ENCODE data around the gene KDM4C.

KDM4C gene

GRCh38 chr9:6900440-6900883 lies 142.7 kb downstream of the KDM4C start:
- DNase-seq (ENCODE audit: low read depth in 2 of 2, low spot score in 1 of 2) = no peak

DNA sequence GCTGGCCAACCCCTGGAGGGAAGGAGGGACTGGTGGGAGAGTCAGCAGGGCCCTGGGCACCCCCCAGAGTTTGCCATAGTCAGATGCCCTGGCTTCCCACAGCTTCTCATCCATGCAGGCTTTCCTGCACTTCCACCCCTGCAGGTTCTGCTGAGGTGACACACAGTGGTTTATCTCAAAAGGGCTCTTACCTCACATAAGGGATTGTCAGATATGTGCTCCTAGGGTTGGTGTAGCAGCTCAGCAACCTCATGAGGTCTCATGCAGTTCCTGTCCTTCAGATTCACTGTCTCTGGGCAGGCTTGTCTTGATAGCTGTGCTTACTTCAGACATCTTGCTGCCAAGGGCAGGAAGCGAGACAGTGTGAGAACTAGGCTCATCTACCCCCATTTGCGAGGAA lies 143.4 kb downstream of the KDM4C start:
- DNase-seq (ENCODE audit: low read depth in 2 of 2, low spot score in 1 of 2) = no peak

GRCh38 chr9:6902423-6902822 lies 144.7 kb downstream of the KDM4C start:
- DNase-seq (ENCODE audit: low read depth in 2 of 2, low spot score in 1 of 2) = no peak

- DNase-seq (ENCODE audit: low read depth in 2 of 2, low spot score in 1 of 2) = no peak
These were observed 146.6 kb downstream of the KDM4C start for GRCh38 chr9:6904371-6904770.

- no peak for DNase-seq (ENCODE audit: low read depth in 2 of 2, low spot score in 1 of 2)
These were observed 148.1 kb downstream of the KDM4C start for GRCh38 chr9:6905850-6906375.

DNA sequence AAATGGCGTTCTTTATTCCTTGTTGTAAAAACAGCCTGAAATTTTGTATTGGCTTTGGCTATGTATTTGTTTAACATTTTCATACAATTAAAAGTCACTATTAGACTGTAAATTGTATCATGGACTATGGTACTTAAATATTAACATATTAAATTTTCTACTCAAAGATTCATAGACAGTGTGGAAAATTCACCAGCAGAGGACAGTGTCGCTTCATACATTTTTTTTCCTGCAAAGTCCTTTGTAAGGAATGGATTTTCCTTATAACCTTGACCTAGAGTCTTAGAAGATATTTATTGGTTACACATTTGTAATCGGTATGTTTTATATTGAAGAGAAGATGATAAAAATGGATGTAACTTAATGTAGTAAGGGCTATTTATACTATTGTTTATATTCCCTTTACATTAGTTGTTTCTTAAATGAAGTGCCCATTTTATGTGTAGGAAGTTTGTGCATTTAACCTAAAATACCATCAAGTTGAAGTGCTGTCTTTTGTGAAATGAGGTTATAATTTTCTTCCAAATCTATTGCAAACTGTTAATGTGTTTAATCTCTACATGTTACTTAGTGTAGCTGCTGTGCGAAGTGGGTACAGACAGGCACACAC lies 150.1 kb downstream of the KDM4C start:
- no peak for DNase-seq (ENCODE audit: low read depth in 2 of 2, low spot score in 1 of 2)

DNA sequence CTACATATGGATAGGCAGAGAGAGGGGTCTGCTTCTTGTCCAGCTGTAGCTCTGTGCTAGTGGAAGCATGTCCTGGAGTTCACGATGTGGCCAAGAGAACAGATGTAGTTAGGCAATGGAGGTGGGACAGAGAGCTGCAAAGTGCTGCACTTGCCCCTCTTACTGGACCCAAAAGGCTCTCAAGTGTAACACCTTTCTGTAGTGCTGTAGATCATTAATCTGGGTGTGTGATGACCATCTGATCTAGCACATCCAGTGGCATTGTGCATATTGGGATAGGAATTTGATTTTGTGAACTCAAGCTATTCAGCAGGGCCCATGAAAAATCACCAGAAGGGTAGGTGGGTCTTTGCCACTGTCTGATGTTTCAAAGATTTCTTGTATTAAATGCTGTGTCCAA lies 151.4 kb downstream of the KDM4C start:
- DNase-seq (ENCODE audit: low read depth in 2 of 2, low spot score in 1 of 2) = no peak

GRCh38 chr9:6910032-6910431 lies 152.3 kb downstream of the KDM4C start:
- DNase-seq (ENCODE audit: low read depth in 2 of 2, low spot score in 1 of 2) = no peak

DNA sequence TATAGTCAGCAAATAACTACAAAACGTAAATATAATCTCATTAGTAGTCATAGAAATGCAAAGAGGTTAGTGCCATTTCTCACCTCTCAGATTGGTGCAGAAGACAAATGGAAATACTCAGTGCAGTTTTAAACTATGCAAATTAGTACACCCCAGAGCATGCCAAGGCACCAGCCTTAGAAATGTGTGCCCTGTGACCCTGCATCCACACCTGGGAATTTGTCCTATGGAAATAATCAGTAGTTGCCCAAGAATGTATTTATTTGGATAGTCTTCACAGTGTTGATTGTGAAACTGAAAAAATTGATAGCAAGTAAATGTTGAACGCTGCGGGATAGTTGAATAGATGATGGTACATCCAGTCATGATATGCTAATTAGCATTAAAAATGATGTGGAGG lies 152.7 kb downstream of the KDM4C start:
- no peak for DNase-seq (ENCODE audit: low read depth in 2 of 2, low spot score in 1 of 2)

DNA sequence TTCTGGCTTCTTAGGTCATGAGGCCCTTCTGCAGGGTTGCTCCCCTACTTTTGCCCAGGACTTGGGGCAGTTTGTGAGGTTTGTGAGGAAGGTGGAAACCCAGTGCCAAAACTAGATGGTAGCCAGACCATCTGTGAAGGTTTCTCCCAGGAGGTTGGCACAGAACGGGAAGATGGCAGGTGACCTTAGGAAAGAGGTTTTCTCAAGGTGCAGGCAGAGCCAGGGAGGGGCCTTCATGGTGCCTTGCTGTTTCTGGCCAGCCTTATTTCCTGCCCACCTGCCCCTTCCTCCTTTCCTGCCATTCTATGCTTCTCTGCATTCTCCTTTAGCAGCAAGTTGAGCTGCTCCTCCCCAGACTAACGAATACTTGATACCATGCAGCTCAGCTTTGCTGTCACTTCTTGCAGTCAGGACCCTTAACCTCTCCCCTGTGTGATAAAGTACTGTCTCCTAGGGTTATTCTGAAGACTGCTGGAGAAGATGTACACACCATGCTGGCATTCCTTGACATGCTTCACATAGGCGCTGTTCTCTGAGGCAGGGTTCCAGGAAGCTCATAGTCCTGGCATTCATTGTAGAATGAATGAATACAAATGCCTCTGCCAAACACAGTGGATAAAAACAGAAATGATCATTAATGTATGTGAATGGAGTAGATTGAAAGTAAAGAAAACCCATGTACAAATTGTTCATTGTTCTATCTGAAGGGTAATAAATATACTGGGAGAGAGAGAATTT lies 154.3 kb downstream of the KDM4C start:
- no peak for DNase-seq (ENCODE audit: low read depth in 2 of 2, low spot score in 1 of 2)

GRCh38 chr9:6915635-6916034 lies 157.9 kb downstream of the KDM4C start:
- no peak for DNase-seq (ENCODE audit: low read depth in 2 of 2, low spot score in 1 of 2)

- DNase-seq (ENCODE audit: low read depth in 2 of 2, low spot score in 1 of 2) = no peak
These were observed 159.4 kb downstream of the KDM4C start for GRCh38 chr9:6917162-6917561.

- DNase-seq (ENCODE audit: low read depth in 2 of 2, low spot score in 1 of 2) = no peak
These were observed 162.3 kb downstream of the KDM4C start for GRCh38 chr9:6920041-6920440.

- DNase-seq (ENCODE audit: low read depth in 2 of 2, low spot score in 1 of 2) = no peak
These were observed 163.5 kb downstream of the KDM4C start for GRCh38 chr9:6921315-6921714.

DNA sequence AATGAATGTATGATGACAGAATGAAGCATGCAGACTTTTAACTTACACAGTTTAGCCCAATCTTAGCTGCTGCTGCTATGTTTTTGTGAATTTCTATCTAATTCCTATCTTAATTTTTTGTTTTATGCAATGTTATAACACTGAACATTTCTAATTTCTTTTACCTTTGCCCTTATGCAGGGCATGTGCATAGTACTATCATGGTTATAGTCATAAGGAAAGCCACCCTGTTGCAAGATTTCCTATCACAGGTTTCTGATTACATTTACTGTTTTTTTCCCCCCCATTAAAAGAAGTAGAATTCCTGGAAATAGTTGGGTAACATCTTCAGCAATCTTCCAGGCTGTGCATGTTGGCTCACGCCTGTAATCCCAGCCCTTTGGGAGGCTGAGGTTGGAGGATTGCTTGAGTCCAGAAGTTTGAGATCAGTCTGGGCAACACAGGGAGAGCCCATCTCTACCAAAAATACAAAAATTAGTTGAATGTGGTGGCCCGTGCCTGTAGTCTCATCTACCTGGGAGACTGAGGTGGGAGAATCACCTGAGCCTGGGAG lies 164.4 kb downstream of the KDM4C start:
- DNase-seq (ENCODE audit: low read depth in 2 of 2, low spot score in 1 of 2) = no peak

GRCh38 chr9:6922680-6923079 lies 164.9 kb downstream of the KDM4C start:
- DNase-seq (ENCODE audit: low read depth in 2 of 2, low spot score in 1 of 2) = no peak

DNA sequence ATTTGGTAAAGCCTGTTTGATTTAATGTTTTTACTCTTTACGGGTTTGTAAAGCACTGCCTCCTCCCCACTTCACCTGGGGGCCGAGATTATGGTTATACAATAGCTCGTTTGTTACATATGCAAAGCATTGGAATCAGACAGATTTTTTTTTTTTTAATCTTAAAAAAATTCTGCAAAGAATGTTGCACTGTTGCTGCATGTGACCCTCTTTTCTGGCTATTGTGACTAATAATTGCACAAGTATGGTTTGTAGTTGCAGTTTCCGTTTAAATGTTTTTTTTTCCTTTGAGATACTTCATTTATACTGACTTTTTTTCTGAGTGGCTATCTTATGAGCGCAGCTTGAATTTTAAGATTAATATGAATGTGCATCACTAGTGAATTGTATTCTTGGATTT lies 165.3 kb downstream of the KDM4C start:
- no peak for DNase-seq (ENCODE audit: low read depth in 2 of 2, low spot score in 1 of 2)

- no peak for DNase-seq (ENCODE audit: low read depth in 2 of 2, low spot score in 1 of 2)
These were observed 166.4 kb downstream of the KDM4C start for GRCh38 chr9:6924149-6924548.

DNA sequence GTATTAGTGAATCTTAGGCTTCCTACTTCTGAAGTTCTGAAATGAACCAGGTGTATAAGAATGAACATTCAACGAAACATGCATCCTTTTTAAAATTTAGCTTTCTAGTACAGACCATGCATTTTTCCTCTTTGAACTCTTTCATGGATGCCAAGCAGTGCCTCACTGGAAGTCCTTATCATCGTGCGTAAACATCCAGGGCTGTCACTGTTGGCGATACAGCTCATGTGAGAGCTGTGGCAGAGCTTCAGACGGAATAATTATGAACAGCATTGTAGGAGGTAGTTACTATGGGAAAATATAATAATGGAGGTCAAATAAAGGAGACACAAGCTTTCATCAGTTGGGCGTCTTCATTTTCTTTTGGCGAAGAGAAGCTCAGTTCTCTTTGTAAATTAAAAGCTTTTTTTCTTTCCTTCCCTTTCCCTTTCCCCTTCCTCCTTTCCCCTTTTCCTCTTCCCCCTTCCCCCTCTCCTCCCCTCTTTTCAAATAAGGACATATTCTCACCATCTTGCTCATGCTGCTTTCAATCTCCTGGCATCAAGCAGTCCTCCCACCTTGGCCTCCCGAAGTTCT lies 167.3 kb downstream of the KDM4C start:
- no peak for DNase-seq (ENCODE audit: low read depth in 2 of 2, low spot score in 1 of 2)

GRCh38 chr9:6925836-6926235 lies 168.1 kb downstream of the KDM4C start:
- no peak for DNase-seq (ENCODE audit: low read depth in 2 of 2, low spot score in 1 of 2)

DNA sequence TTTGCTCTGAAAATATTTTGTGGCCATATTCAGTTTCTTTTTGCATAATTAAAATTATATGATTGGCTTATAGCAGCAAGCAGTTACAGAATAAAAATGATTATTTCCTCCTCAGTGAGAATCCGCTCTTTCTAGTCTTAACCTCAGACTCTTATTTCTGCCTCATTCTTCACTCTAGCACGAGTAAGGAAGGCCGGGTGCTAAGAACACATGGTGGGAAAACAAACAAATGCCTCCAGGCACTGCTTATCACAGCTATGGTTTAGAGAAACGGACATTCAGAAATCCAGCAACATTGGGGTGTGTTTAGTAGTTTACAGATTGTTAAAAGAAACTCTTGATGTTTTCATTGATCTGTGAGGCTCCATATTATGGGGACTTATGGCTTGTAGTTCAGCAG lies 168.7 kb downstream of the KDM4C start:
- no peak for DNase-seq (ENCODE audit: low read depth in 2 of 2, low spot score in 1 of 2)

GRCh38 chr9:6927838-6928237 lies 170.1 kb downstream of the KDM4C start:
- DNase-seq (ENCODE audit: low read depth in 2 of 2, low spot score in 1 of 2) = no peak

Measured in stimulated activated CD8-positive, alpha-beta memory T cell treated with anti-CD3 and anti-CD28 coated beads, Interleukin-4, amount 100 ng/mL, for 1 hour (primary cell).